ENCODE measurements around the gene PCNX2. TPM values are rescaled to one million over a fixed set of nuclear protein-coding genes. Genes with fewer than 3 reads are reported as not detected.

PCNX2 gene
- total and polyA plus RNA-seq, 2 of the 8 experiments (the other 6 are each of a cell fraction or from before 2014, with no cell fraction given), result 46.1 to 57.6 TPM

DNA sequence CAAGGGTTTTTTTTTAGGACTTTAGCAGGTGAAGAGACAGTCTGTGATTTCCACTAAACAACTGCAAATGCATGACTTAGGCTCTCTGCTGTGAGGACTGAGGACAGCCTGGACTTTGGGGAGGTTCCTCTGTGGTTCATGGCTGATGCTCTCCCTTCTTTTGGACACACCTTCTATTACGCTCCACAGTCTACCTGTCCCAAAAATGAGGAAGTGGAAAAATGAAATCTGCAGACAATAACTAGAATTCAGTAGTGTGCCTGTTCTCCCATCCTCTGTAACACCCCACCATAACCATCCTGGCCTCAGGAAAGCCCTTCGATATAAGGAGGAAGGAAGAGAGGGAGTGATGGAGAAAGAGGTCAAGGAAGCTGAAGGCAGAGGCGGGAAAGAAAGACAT lies 276.4 kb downstream of the PCNX2 start:
- no peak overlapping the region for H4K8ac ChIP-seq (ENCODE audit: extremely low read depth, insufficient read depth, low read length)
- no peak overlapping the region for H4K91ac ChIP-seq (replicated peaks; ENCODE audit: insufficient read length, low read length)
- ChIA-PET POLR2A (ENCODE audit: partially characterized antibody) (interaction anchor here (0.6 kb wide), 3 partner anchors 82 to 291 kb away, joined by 3 to 4 read pairs (median 3); no protein-coding TSS in a partner anchor), CTCF (ENCODE audit: partially characterized antibody) (interaction anchor here (0.6 kb wide), 1 partner anchor 67 kb away, joined by 3 read pairs; no protein-coding TSS in a partner anchor)
- no peak overlapping the region for H2BK15ac ChIP-seq (ENCODE audit: low read length)
- no peaks in the 10 kb centered on the region for H3K23me2 ChIP-seq (ENCODE audit: low read depth, low read length)
- no peak overlapping the region for H2BK12ac ChIP-seq (ENCODE audit: low read depth, low read length)
- FAIRE-seq, result no peak
- no peaks in the 10 kb centered on the region for H4K20me1 ChIP-seq (replicated peaks in 1 of 2; ENCODE audit: control insufficient read depth in 1 of 2, insufficient read depth in 2 of 2, low read length in 2 of 2)
- no peak overlapping the region for H2AK5ac ChIP-seq (ENCODE audit: low read depth, low read length)
- H2BK5ac ChIP-seq (ENCODE audit: low read depth, low read length), result no peak overlapping the region
- H3K14ac ChIP-seq (ENCODE audit: insufficient read length), result no peak overlapping the region
- no peak overlapping the region for H2BK120ac ChIP-seq (replicated peaks; ENCODE audit: low read depth, low read length)
- no peak overlapping the region for H3K23ac ChIP-seq (ENCODE audit: insufficient read length)
- TF ChIP-seq NANOG (IDR thresholded peaks at IDR 0.05; ENCODE audit: insufficient read depth, low read depth, low read length, poor library complexity, severe bottlenecking), result no peak
- no peak for TF ChIP-seq POLR2A (IDR thresholded peaks at IDR 0.05; ENCODE audit: control extremely low read depth in 1 of 2, low read depth in 2 of 2, low read length in 2 of 2)
- no peak for TF ChIP-seq SIRT6 (IDR thresholded peaks at IDR 0.05; ENCODE audit: low read length)
- no peak for TF ChIP-seq CTBP2 (IDR thresholded peaks at IDR 0.05; ENCODE audit: borderline replicate concordance, insufficient read depth, insufficient read length, low read length)
- no peak for TF ChIP-seq BACH1 (IDR thresholded peaks at IDR 0.05; ENCODE audit: low read length)
- no peak for TF ChIP-seq BRCA1 (IDR thresholded peaks at IDR 0.05; ENCODE audit: low read depth, low read length)
- no peak for TF ChIP-seq SP2 (IDR thresholded peaks at IDR 0.05; ENCODE audit: low read length)
- TF ChIP-seq TEAD4 (IDR thresholded peaks at IDR 0.05; ENCODE audit: low read depth, low read length), result no peak
- no peak for TF ChIP-seq RFX5 (IDR thresholded peaks at IDR 0.05; ENCODE audit: borderline replicate concordance, low read depth, low read length)
- TF ChIP-seq, protein P1, sequence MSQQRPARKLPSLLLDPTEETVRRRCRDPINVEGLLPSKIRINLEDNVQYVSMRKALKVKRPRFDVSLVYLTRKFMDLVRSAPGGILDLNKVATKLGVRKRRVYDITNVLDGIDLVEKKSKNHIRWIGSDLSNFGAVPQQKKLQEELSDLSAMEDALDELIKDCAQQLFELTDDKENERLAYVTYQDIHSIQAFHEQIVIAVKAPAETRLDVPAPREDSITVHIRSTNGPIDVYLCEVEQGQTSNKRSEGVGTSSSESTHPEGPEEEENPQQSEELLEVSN (IDR thresholded peaks at IDR 0.05), result no peak
- TF ChIP-seq GTF2F1 (IDR thresholded peaks at IDR 0.05; ENCODE audit: borderline replicate concordance, low read depth, low read length), result no peak
- no peak for TF ChIP-seq FOSL1 (IDR thresholded peaks at IDR 0.05; ENCODE audit: insufficient read depth, low read depth, low read length)
- no peak for TF ChIP-seq ASH2L (IDR thresholded peaks at IDR 0.05; ENCODE audit: low read length)
- H3K4ac ChIP-seq (replicated peaks; ENCODE audit: insufficient read length, low read depth, low read length), result no peak overlapping the region
- H3K9ac ChIP-seq (replicated peaks in 1 of 4; ENCODE audit: extremely low read depth in 1 of 4, low read depth in 3 of 4, low read length in 3 of 4), result no peak overlapping the region
- peaks cover 0 to 7% (median 4%) of the 10 kb centered on the region in 4 experiments; a peak in 4 of 8 replicates for H3K36me3 ChIP-seq (ENCODE audit: control insufficient read depth in 2 of 4, insufficient read depth in 4 of 4, low read length in 3 of 4)
- no peak overlapping the region for H3K18ac ChIP-seq (ENCODE audit: extremely low read depth, low read length)
- 90% methylated on average over 3 of the region's 3 CpGs; no CpG with 5 or more reads in 1 of the 2 experiments for WGBS, 2 experiments (ENCODE audit: extremely low coverage in 1 of 2, insufficient coverage in 1 of 2, insufficient read length in 1 of 2, insufficient replicate concordance in 2 of 2, low coverage in 1 of 2, low lambda C conversion rate in 2 of 2, missing lambda C conversion rate in 1 of 2)
- no peaks in the 10 kb centered on the region for H3K79me2 ChIP-seq (ENCODE audit: control insufficient read depth in 1 of 2, insufficient read depth in 2 of 2, low read length in 2 of 2)
- H3K56ac ChIP-seq (replicated peaks; ENCODE audit: insufficient read length, low read depth, low read length), result no peak overlapping the region
- H3K79me1 ChIP-seq (ENCODE audit: low read depth, low read length), result no peaks in the 10 kb centered on the region; the same call in 1 of the 2 replicates
- H3K9me3 ChIP-seq (ENCODE audit: insufficient read depth in 2 of 2, low read depth in 1 of 2, low read length in 1 of 2), result no peaks in the 10 kb centered on the region
- DNase-seq (ENCODE audit: low read depth in 1 of 2, low spot score in 2 of 2), result no peak
- H3K27ac ChIP-seq (ENCODE audit: low read depth, low read length), result no peak overlapping the region
- H3K4me1 ChIP-seq (replicated peaks in 1 of 4; ENCODE audit: control insufficient read depth in 3 of 4, insufficient read depth in 4 of 4, low read length in 3 of 4), result no peaks in the 10 kb centered on the region
- no peak overlapping the region for H2AFZ ChIP-seq (ENCODE audit: low read length)
- no peak overlapping the region for H3K4me2 ChIP-seq (ENCODE audit: insufficient read depth in 1 of 2, low read depth in 2 of 2, low read length in 2 of 2)
- H4K5ac ChIP-seq (ENCODE audit: insufficient read length, low read depth, low read length), result no peak overlapping the region
- H3K4me3 ChIP-seq (ENCODE audit: extremely low read depth in 1 of 4, insufficient read depth in 2 of 4, low read depth in 3 of 4, low read length in 4 of 4), result no peak overlapping the region
- no peak overlapping the region for H2BK20ac ChIP-seq (ENCODE audit: low read length)
- no peaks in the 10 kb centered on the region for H3K27me3 ChIP-seq (replicated peaks in 1 of 4; ENCODE audit: control insufficient read depth in 3 of 4, extremely low read depth in 1 of 4, insufficient read depth in 3 of 4, low read length in 3 of 4)
